GM21515 (cell line): Measurements from ENCODE around the gene SNX2.

ENCODE experiments used
- ATAC-seq: cut with Tn5 transposase; IDR thresholded peaks from one replicate; pipeline ENCODE4 v1.9.1; 2021; ENCODE audit not compliant: unreplicated experiment

SNX2 gene

GRCh38 chr5:122772446-122772845 is 2.4 kb upstream of the SNX2 start:
- no peak for ATAC-seq

DNA sequence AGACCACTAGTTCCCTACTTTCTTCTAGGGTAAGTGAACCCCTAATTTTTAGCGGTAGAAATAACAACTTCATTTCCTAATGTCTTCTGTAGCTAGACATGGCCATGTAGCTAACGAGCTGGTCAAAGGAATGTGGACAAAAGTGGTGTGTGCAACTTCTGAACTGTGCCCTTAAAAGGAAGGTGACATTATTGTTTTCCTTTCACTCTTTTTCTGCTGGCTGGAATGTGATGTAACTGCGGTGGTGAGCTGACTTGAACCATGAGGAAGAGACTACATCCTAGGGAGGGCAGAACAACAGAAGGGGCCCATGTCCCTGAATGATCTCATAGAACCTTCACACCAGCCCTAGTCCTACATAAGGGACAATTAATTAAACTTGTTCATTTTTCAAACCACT is 1.3 kb upstream of the SNX2 start:
- no peak for ATAC-seq

GRCh38 chr5:122774519-122774860 is 390 bp upstream of the SNX2 start:
- ATAC-seq = peak; percentile 21

GRCh38 chr5:122775550-122776542 is 966 bp downstream of the SNX2 start:
- peak; percentile 3 for ATAC-seq

DNA sequence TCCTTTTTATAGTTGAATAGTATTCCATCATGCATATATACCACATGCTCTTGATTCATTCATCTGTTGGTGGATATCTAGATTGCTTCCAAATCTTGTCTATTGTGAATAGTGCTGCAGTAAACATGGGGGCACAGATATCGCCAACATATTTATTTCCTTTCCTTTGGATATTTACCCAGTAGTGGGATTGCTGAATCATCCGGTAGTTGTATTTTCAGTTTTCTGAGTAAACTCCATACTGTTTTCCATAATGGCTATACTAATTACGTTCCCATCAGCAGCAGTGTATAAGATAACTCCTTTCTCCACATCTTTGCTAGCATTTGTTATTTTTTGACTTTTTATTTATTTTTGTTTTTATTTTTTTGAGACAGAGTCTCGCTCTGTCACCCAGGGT is 3.3 kb downstream of the SNX2 start:
- no peak for ATAC-seq

DNA sequence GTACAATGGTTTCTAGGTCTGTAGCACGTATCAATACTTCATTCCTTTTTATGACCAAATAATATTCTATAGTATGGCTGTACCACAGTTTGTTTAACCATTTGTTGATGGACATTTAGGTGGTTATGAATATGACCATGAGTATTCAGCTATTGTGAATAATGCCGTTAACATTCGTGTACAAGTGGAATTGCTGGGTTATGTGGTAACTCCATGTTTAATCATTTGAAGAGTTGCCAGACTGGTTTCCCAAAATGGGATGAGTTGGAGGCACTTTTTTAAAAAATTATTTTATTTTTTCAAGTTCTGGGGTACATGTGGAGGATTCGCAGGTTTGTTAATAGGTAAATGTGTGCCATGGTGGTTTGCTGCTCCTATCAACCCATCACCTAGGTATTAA is 4.6 kb downstream of the SNX2 start:
- ATAC-seq = no peak

- no peak for ATAC-seq
Measured at GRCh38 chr5:122780296-122780695, 5.4 kb downstream of the SNX2 start.

DNA sequence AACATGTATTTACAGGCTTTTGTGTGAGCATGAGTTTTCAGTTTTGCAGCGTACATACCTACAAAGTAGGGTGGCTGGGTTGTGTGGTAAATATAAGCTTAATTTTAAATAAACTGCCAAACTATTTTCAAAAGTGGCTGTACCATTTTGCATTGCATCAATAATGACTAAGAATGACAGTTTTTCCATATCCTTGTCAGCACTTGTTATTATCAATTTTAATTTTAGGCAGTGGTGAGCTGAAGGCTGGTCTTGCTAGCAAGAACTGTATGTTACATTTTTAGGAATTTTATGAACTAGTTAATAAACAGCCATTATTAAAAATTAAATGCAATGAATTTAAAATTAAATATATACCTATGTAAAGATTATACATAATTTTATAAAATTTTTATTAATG is 6.6 kb downstream of the SNX2 start:
- no peak for ATAC-seq

- ATAC-seq = no peak
Measured at GRCh38 chr5:122785294-122785693, 10.4 kb downstream of the SNX2 start.

DNA sequence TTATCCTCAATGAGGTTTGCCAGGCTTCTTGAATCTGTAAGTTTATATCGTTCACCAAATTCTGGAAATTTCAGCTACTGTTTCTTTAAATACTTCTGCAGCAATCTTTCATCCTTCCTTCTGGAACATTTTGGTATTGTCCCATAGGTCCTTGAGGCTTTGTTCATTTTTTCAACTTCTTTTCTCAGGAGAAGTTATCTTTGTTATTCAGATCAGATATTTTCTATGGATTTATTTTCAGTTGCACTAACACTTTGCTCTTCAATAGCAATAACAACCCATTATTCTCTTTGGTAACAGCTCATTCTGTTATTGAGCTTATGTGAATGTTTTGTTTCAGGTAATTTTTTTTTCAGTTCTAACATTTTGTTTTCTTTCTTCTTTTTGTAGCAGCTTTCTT is 13.5 kb downstream of the SNX2 start:
- ATAC-seq = no peak

DNA sequence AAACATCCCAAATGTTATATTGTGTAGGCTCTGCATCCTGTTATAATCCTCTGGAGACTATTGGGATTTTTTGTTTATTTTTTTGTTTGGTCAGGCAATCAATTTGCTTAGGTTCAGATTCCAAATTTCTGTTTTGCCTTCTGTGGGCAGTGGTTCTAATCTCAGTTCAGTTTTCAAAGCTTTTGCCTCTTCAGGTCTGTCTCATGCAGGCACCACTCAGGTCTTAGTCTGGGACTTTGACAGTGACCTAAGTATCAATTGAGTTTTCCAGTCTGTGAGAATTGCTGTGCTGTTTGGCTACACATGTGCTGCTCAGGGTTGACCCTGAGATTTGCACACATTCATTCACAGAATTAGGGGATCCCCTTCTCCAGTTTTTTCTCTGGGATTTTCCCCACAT is 14.1 kb downstream of the SNX2 start:
- no peak for ATAC-seq

- no peak for ATAC-seq
Measured at GRCh38 chr5:122789461-122790171, 14.7 kb downstream of the SNX2 start.

GRCh38 chr5:122790354-122791103 is 15.6 kb downstream of the SNX2 start:
- no peak for ATAC-seq

DNA sequence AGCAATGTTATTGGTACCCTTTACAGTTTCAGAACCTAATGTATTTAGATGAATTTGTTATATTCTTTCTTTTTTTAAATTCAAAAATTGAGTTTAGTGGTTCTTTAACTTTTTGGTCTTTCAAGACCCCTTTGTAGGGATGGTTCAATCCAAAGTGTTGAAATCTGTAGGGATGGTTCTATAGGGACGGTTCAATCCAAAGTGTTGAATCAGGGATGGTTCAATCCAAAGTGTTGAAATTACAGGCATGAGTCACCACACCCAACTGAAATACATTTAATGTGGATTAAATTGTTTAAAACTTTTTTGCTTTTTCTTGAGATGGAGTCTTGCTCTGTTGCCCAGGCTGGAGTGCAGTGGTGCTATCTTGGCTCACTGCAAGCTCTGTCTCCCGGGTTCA is 30.6 kb downstream of the SNX2 start:
- no peak for ATAC-seq

- ATAC-seq = no peak
Measured at GRCh38 chr5:122810405-122810804, 35.5 kb downstream of the SNX2 start.

DNA sequence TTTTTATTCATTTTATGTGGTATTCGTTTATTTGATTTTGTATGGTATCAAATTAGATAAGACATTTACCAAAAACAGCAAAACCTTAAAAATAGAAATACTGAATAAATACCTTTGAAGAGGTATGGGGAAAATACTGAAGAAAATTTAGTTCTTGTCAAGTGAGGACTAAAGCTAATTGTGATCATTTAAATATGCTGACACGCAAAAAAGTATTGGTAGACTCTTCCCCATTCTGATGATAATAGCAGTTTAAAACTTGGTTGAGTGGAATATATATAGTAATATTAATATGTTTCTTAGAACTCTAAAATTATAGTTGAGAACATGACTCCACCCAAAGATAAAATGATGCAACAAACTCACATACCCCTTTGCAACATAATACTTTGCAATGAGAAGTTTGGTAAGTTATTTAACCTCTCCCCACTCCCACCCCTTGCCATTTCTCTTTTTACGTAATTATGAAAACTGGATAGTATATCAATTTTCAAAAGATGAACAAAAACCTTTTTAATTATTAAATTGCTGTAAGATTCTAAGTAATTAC is 40.4 kb downstream of the SNX2 start:
- no peak for ATAC-seq

- no peak for ATAC-seq
Measured at GRCh38 chr5:122816756-122817155, 41.9 kb downstream of the SNX2 start.

- no peak for ATAC-seq
Measured at GRCh38 chr5:122831984-122832383, 57.1 kb downstream of the SNX2 start.

GRCh38 chr5:122835681-122836080 is 60.8 kb downstream of the SNX2 start:
- ATAC-seq = no peak

DNA sequence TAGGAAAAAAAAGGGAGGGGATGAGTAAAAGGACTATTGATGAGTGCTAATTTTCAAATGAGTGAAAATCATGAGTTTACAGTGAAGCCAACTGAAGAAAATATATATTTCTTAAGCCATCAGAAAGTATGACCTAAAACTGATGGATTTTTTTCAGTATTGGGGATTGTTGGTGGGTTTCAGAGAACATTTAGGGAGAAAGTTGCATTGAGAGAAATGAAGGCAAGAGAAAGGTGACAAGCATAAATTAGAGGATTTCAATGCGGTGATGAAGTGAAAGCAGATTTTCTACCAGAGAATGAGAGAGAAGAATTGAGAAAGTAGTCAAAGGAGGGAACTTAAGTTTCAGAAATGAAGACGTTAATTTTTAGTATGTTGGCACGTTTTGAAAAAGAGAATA is 62.1 kb downstream of the SNX2 start:
- ATAC-seq = no peak

DNA sequence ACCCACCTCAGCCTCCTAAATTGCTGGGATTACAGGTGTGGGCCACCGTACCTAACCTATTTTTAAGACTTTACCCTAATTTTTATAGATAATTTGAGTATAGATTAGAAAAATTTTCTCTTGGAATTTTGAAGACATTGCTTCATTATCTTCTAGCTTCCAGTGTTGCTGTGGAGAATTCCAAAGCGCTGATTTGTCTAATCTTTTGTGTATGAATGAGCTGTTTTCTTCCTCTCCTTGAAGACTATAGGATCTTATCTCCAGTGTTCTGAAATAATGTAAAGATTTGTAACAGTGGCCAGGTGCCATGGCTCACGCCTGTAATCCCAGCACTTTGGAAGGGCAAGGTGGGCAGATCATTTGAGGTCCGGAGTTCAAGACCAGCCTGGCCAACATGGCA is 64.9 kb downstream of the SNX2 start:
- ATAC-seq = no peak
